Vagina (tissue), 2 donors: ENCODE data around the gene DPT. TPM values are rescaled to one million over a fixed set of nuclear protein-coding genes. Genes with fewer than 3 reads are reported as not detected.

Experiments
- DNase-seq, 2 donors: peaks; one replicate each; pipeline ENCODE4 v3.0.0-alpha.2; 2017; ENCODE audit errors: extremely low spot score in 2 of 2
- H3K27ac ChIP-seq: fragments of 200-600 bp; sonication (generic); one replicate; pipeline ENCODE4 v1.5.1; 2019
- H3K27me3 ChIP-seq: fragments of 200-600 bp; sonication (generic); one replicate; pipeline ENCODE4 v1.5.1; 2019
- H3K36me3 ChIP-seq, 2 donors: fragments of 200-600 bp; sonication (generic); one replicate each; pipeline ENCODE4 v1.5.1; 2017 to 2019
- H3K4me1 ChIP-seq: fragments of 200-600 bp; sonication (generic); one replicate; pipeline ENCODE4 v1.5.1; 2019
- H3K4me3 ChIP-seq, 2 donors: fragments of 200-600 bp; sonication (generic); 1 replicate in 1 of 2; 2 replicates in 1 of 2; pipeline ENCODE4 v1.5.1; 2016 to 2019
- H3K9me3 ChIP-seq: fragments of 200-600 bp; sonication (generic); one replicate; pipeline ENCODE4 v1.5.1; 2019
- POLR2A ChIP-seq, 2 donors: fragments of 450-650 bp; IDR thresholded peaks; one replicate each; pipeline ENCODE4 v1.6.1; 2017; ENCODE audit warnings: antibody characterized with exemption in 2 of 2, mild to moderate bottlenecking in 2 of 2, moderate library complexity in 2 of 2
- POLR2AphosphoS5 ChIP-seq, 2 donors: sonication (generic); formaldehyde crosslinking; IDR thresholded peaks; one replicate each; pipeline ENCODE4 v1.9.0; 2017; ENCODE audit warnings: antibody characterized with exemption in 2 of 2, mild to moderate bottlenecking in 2 of 2, low read depth in 1 of 2; ENCODE audit not compliant: insufficient read depth in 1 of 2
- intact Hi-C: fragments of 100-400 bp; cut with DNase I; formaldehyde crosslinking; loops from one replicate; pipeline ENCODE4 v1.15.1; 2023
- total RNA-seq: library from RNA; depleted of rRNA; stranded (reverse); fragments of >200 nt; gene quantifications from one replicate; pipeline ENCODE4 v1.2.3, GENCODE V29; 2016
- TF ChIP-seq, protein P1 (sequence below), 3 experiments: fragments of 450-650 bp in 2 of 3; fragments of 200-600 bp in 1 of 3; sonication (generic) in 1 of 3; IDR thresholded peaks; one replicate each; pipeline ENCODE4 v1.5.1; 2017 to 2019; ENCODE audit warnings: antibody characterized with exemption in 3 of 3, mild to moderate bottlenecking in 2 of 3, moderate library complexity in 2 of 3

The DPT gene
- total RNA-seq, 1 donor from 2014 or later: 154 TPM

- intact Hi-C loops: no loop called here
- DNase-seq: no peak
These were observed 56.7 kb downstream of the DPT start for GRCh38 chr1:168672278-168672677.

DNA sequence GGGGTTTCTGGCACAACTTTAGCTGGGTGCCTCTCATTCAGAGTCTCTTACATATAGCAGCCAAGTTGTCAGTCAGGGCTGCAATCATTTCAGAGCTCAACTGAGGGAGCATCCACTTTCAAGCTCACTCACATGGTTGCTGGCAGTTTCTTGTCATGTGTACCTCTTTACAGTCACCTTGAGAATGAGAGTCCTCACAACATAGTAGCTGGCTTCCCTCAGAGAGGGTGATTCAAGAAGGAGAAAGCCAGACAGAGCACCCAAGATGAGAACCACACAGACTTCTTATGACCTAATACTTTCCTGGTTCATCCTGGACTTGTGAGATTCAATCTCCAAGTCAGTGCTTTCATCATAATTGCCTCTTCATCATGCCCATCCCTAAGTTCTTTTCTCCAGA, 57.2 kb downstream of the DPT start:
- no peak overlapping the region for H3K27ac ChIP-seq
- H3K9me3 ChIP-seq: no peaks in the 10 kb centered on the region
- TF ChIP-seq POLR2AphosphoS5 (IDR thresholded peaks at IDR 0.05; ENCODE audit: insufficient read depth in 1 of 2, low read depth in 1 of 2) (no peak), POLR2A (IDR thresholded peaks at IDR 0.05) (no peak)
- TF ChIP-seq, protein P1, sequence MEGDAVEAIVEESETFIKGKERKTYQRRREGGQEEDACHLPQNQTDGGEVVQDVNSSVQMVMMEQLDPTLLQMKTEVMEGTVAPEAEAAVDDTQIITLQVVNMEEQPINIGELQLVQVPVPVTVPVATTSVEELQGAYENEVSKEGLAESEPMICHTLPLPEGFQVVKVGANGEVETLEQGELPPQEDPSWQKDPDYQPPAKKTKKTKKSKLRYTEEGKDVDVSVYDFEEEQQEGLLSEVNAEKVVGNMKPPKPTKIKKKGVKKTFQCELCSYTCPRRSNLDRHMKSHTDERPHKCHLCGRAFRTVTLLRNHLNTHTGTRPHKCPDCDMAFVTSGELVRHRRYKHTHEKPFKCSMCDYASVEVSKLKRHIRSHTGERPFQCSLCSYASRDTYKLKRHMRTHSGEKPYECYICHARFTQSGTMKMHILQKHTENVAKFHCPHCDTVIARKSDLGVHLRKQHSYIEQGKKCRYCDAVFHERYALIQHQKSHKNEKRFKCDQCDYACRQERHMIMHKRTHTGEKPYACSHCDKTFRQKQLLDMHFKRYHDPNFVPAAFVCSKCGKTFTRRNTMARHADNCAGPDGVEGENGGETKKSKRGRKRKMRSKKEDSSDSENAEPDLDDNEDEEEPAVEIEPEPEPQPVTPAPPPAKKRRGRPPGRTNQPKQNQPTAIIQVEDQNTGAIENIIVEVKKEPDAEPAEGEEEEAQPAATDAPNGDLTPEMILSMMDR (IDR thresholded peaks at IDR 0.05): no peak
- no peaks in the 10 kb centered on the region for H3K27me3 ChIP-seq
- H3K36me3 ChIP-seq: no peaks in the 10 kb centered on the region
- no peaks in the 10 kb centered on the region for H3K4me1 ChIP-seq
- no peak overlapping the region for H3K4me3 ChIP-seq
- intact Hi-C loops: no loop called here
- no peak for DNase-seq

More at GRCh38 chr1:168672278-168672677, 56.7 kb downstream of the DPT start:
- Histone ChIP-seq H3K27ac (no peak overlapping the region), H3K9me3 (no peaks in the 10 kb centered on the region), H3K36me3 (no peaks in the 10 kb centered on the region), H3K4me1 (no peaks in the 10 kb centered on the region), H3K27me3 (no peaks in the 10 kb centered on the region), H3K4me3 (no peak overlapping the region)
- TF ChIP-seq, protein P1 (IDR thresholded peaks at IDR 0.05): no peak
- TF ChIP-seq POLR2A (IDR thresholded peaks at IDR 0.05): no peak
- TF ChIP-seq POLR2AphosphoS5 (IDR thresholded peaks at IDR 0.05; ENCODE audit: insufficient read depth in 1 of 2, low read depth in 1 of 2): no peak

GRCh38 chr1:168665975-168666374, 63.0 kb downstream of the DPT start:
- H3K4me1 ChIP-seq: no peaks in the 10 kb centered on the region
- H3K9me3 ChIP-seq: no peaks in the 10 kb centered on the region
- H3K27ac ChIP-seq: no peak overlapping the region
- intact Hi-C loops: no loop called here
- H3K4me3 ChIP-seq: no peak overlapping the region
- no peak for DNase-seq
- TF ChIP-seq POLR2A (IDR thresholded peaks at IDR 0.05) (no peak), POLR2AphosphoS5 (IDR thresholded peaks at IDR 0.05; ENCODE audit: insufficient read depth in 1 of 2, low read depth in 1 of 2) (no peak)
- TF ChIP-seq, protein P1 (IDR thresholded peaks at IDR 0.05): no peak
- H3K36me3 ChIP-seq: no peaks in the 10 kb centered on the region
- no peaks in the 10 kb centered on the region for H3K27me3 ChIP-seq

GRCh38 chr1:168664069-168664834, 64.8 kb downstream of the DPT start:
- TF ChIP-seq POLR2AphosphoS5 (IDR thresholded peaks at IDR 0.05; ENCODE audit: insufficient read depth in 1 of 2, low read depth in 1 of 2) (no peak), POLR2A (IDR thresholded peaks at IDR 0.05) (no peak)
- TF ChIP-seq, protein P1 (IDR thresholded peaks at IDR 0.05): no peak

DNA sequence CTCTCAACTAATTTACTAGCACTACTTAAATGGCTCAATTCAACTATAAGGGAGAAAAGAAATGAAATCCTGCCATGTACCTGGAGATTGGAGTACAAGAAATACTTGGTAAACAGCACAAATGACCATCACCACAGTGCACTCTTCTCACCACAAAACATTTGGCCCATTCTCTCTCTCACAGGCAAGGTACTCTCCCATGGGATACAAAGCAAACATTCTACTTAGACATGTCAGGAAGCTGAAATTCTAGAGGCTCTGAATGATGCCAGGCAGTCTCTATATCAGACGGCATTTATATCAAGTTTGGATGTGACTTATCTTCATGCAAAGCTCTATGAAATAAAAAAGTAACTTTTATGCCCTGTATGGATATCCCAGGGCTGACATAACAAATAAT, 72.5 kb downstream of the DPT start:
- no peaks in the 10 kb centered on the region for H3K27me3 ChIP-seq
- DNase-seq: no peak
- intact Hi-C loops: no loop called here
- H3K4me1 ChIP-seq: no peaks in the 10 kb centered on the region
- no peak overlapping the region for H3K4me3 ChIP-seq
- no peak overlapping the region for H3K27ac ChIP-seq
- no peaks in the 10 kb centered on the region for H3K9me3 ChIP-seq
- no peak for TF ChIP-seq POLR2A (IDR thresholded peaks at IDR 0.05)
- TF ChIP-seq, protein P1 (IDR thresholded peaks at IDR 0.05): no peak
- TF ChIP-seq POLR2AphosphoS5 (IDR thresholded peaks at IDR 0.05; ENCODE audit: insufficient read depth in 1 of 2, low read depth in 1 of 2): no peak
- H3K36me3 ChIP-seq: no peaks in the 10 kb centered on the region

More at GRCh38 chr1:168664069-168664834, 64.8 kb downstream of the DPT start:
- no peaks in the 10 kb centered on the region for H3K9me3 ChIP-seq
- H3K27ac ChIP-seq: no peak overlapping the region
- H3K36me3 ChIP-seq: no peaks in the 10 kb centered on the region
- H3K4me3 ChIP-seq: no peak overlapping the region
- intact Hi-C loops: no loop called here
- H3K4me1 ChIP-seq: no peaks in the 10 kb centered on the region
- H3K27me3 ChIP-seq: no peaks in the 10 kb centered on the region
- DNase-seq: no peak
